ENCODE measurements around the gene SUPT7L. TPM values are rescaled to one million over a fixed set of nuclear protein-coding genes. Genes with fewer than 3 reads are reported as not detected.

SUPT7L gene
- polyA plus RNA-seq, 1 donor from 2014 or later, result 95.8 TPM

Small RNA genes within 50 kb of the gene (small RNA-seq; reads per million reads assigned to genes)
- 0 reads per million in 3 experiments for gene RF00340

Other genes starting within 250 kb of the SUPT7L start
- 115 and 161 TPM in 2 replicates for gene NRBP1, start 235.0 kb downstream of the SUPT7L start, polyA plus RNA-seq
- 2.3 and 4.0 TPM in 2 replicates for gene KRTCAP3, start 221.2 kb downstream of the SUPT7L start, polyA plus RNA-seq
- gene IFT172, start 173.9 kb downstream of the SUPT7L start, polyA plus RNA-seq, result 18.2 and 26.9 TPM in 2 replicates
- 68.2 and 101 TPM in 2 replicates for gene FNDC4, start 168.4 kb downstream of the SUPT7L start, polyA plus RNA-seq
- gene GCKR, start 166.8 kb downstream of the SUPT7L start, polyA plus RNA-seq, result 2.3 and 2.5 TPM in 2 replicates
- gene ZNF512, start 80.6 kb downstream of the SUPT7L start, polyA plus RNA-seq, result 30.8 and 36.4 TPM in 2 replicates
- gene CCDC121, start 34.6 kb downstream of the SUPT7L start, polyA plus RNA-seq, result 2.2 and 3.0 TPM in 2 replicates
- 42.3 and 48.2 TPM in 2 replicates for gene GPN1, start 34.6 kb downstream of the SUPT7L start, polyA plus RNA-seq
- gene SLC4A1AP, start 275 bp upstream of the SUPT7L start, polyA plus RNA-seq, result 37.8 and 47.9 TPM in 2 replicates
- gene MRPL33, start 108.1 kb upstream of the SUPT7L start, polyA plus RNA-seq, result 308 and 406 TPM in 2 replicates
- 4.0 and 5.4 TPM in 2 replicates for gene RBKS, start 226.8 kb upstream of the SUPT7L start, polyA plus RNA-seq
- 15.3 and 15.7 TPM in 2 replicates for gene BABAM2, start 227.1 kb upstream of the SUPT7L start, polyA plus RNA-seq